Lung (tissue), 12 donors: ENCODE data around the gene TENM4. TPM values are rescaled to one million over a fixed set of nuclear protein-coding genes. Genes with fewer than 3 reads are reported as not detected.

Source experiments
- ATAC-seq: fragments of 200-7000 bp; cut with Tn5 transposase; one replicate; pipeline ENCODE4 v1.9.1; 2020; ENCODE audit warnings: moderate number of reproducible peaks; ENCODE audit not compliant: insufficient read depth, low FRiP score
- DNase-seq, 3 donors: peaks; one replicate each; pipeline ENCODE4 v3.0.0-alpha.2; 2013 to 2017
- H3K27ac ChIP-seq, 2 donors: one replicate each; pipeline ENCODE4 v1.5.1; 2013; ENCODE audit warnings: mild to moderate bottlenecking in 2 of 2, moderate library complexity in 2 of 2, control low read depth in 1 of 2, inconsistent platforms in 1 of 2, low read depth in 1 of 2, low read length in 1 of 2
- H3K27me3 ChIP-seq, 3 donors: one replicate each; pipeline ENCODE4 v1.5.1; 2013; ENCODE audit warnings: low read length in 2 of 3; ENCODE audit not compliant: control insufficient read depth in 3 of 3, insufficient read depth in 3 of 3
- H3K36me3 ChIP-seq, 4 donors: one replicate each; pipeline ENCODE4 v1.5.1; 2013; ENCODE audit warnings: low read length in 4 of 4, mild to moderate bottlenecking in 1 of 4, moderate library complexity in 1 of 4; ENCODE audit not compliant: control insufficient read depth in 4 of 4, insufficient read depth in 4 of 4
- H3K4me1 ChIP-seq, 5 donors: one replicate each; pipeline ENCODE4 v1.5.1; 2013; ENCODE audit warnings: low read length in 5 of 5, mild to moderate bottlenecking in 2 of 5, moderate library complexity in 1 of 5; ENCODE audit not compliant: control insufficient read depth in 5 of 5, insufficient read depth in 5 of 5
- H3K4me3 ChIP-seq: one replicate; pipeline ENCODE4 v1.5.1; 2013; ENCODE audit warnings: mild to moderate bottlenecking, control low read depth, moderate library complexity
- H3K9ac ChIP-seq, 2 donors: one replicate each; pipeline ENCODE4 v1.5.1; 2013; ENCODE audit warnings: low read length in 2 of 2, control low read depth in 1 of 2; ENCODE audit not compliant: insufficient read depth in 1 of 2
- H3K9me3 ChIP-seq, 4 donors: one replicate each; pipeline ENCODE4 v1.5.1; 2013; ENCODE audit warnings: low read length in 3 of 4, mild to moderate bottlenecking in 1 of 4, moderate library complexity in 1 of 4; ENCODE audit not compliant: control insufficient read depth in 4 of 4, insufficient read depth in 3 of 4
- WGBS, 2 donors: extraction: QIAGEN DNeasy Blood & Tissue Kit; methylation state at CpG; one replicate each; pipeline ENCODE4 v1.1.7; 2013; 5-methylcytosine and 5-hydroxymethylcytosine counted together
- polyA plus RNA-seq, 2 donors: library from polyadenylated mRNA; stranded (reverse); fragments of 200-250 nt; gene quantifications; one replicate each; pipeline ENCODE4 v1.2.1, GENCODE V29; 2013
- total RNA-seq, 2 donors: library from RNA; depleted of rRNA in 1 of 2; stranded (reverse); fragments of >200 nt in 1 of 2; gene quantifications; one replicate each; pipeline ENCODE4 v1.2.1, GENCODE V29; 2014 to 2021
- TF ChIP-seq, protein P1 (sequence below): IDR thresholded peaks from 2 replicates; pipeline ENCODE4 v1.5.1; 2012; ENCODE audit warnings: mild to moderate bottlenecking; ENCODE audit errors: control extremely low read depth, extremely low read depth
- donor health status: control.
- donor health status: control.
- donor health status: Bipolar disorder and iron deficiency.
- donor health status: healthy.
- donor health status: DM: yes; HTN: yes; CAD: no.

TENM4 gene
- total and polyA plus RNA-seq, 4 donors, result 0.28 to 16.4 (median 3.2) TPM

DNA sequence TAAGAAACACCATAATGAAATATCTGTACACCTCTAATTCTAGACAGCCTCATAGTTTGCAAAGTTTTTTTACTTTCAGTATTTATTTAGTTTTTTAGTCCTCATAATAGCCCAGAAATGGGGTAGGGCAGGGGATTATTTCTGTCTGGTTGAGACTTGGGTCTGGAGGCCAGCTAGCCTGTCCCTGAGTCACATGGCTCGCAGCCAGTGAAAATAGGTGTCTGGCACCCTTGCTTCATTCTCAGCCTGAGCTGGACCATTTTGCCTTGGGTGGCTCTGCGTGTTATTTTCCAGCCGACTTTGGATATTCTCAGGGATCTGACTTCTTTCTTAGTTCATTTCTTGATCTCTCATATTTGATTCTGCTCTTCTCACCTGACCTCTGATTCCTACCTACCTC lies 742.2 kb downstream of the TENM4 start:
- no peaks in the 10 kb centered on the region for H3K27me3 ChIP-seq
- no peak for ATAC-seq
- TF ChIP-seq, protein P1, sequence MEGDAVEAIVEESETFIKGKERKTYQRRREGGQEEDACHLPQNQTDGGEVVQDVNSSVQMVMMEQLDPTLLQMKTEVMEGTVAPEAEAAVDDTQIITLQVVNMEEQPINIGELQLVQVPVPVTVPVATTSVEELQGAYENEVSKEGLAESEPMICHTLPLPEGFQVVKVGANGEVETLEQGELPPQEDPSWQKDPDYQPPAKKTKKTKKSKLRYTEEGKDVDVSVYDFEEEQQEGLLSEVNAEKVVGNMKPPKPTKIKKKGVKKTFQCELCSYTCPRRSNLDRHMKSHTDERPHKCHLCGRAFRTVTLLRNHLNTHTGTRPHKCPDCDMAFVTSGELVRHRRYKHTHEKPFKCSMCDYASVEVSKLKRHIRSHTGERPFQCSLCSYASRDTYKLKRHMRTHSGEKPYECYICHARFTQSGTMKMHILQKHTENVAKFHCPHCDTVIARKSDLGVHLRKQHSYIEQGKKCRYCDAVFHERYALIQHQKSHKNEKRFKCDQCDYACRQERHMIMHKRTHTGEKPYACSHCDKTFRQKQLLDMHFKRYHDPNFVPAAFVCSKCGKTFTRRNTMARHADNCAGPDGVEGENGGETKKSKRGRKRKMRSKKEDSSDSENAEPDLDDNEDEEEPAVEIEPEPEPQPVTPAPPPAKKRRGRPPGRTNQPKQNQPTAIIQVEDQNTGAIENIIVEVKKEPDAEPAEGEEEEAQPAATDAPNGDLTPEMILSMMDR, result no peak
- 89 to 91% methylated on average over 3 of the region's 3 CpGs for WGBS, 2 donors
- H3K9ac ChIP-seq, result no peak overlapping the region
- H3K4me3 ChIP-seq, result no peak overlapping the region
- no peak overlapping the region for H3K27ac ChIP-seq
- no peak for DNase-seq
- no peaks in the 10 kb centered on the region for H3K4me1 ChIP-seq
- peaks cover 0 to 3% (median 0%) of the 10 kb centered on the region in 4 donors for H3K9me3 ChIP-seq
- H3K36me3 ChIP-seq, result peaks cover 0 to 6% (median 0%) of the 10 kb centered on the region in 4 donors

DNA sequence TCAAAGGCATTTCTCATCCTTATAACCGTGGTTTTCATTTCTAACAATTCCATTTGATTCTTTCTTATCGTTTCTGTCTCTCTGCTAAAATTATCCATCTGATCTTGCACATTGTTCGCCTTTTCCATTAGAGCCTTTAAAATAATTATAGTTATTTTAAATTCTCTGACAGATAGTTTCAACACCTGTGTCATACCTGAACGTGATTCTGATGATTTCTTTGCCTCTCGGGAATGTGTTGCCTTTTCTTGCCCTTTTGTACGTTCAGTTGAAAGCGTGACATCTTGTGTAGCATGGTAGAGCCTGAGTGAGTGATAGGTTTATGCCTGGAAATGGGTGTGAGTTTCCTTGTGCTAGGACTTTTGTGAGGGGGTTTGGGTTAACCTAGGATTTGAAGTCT lies 744.7 kb downstream of the TENM4 start:
- ATAC-seq (no peak), DNase-seq (no peak)
- Histone ChIP-seq H3K4me1 (no peaks in the 10 kb centered on the region), H3K4me3 (no peak overlapping the region), H3K9ac (no peak overlapping the region), H3K36me3 (no peaks in the 10 kb centered on the region), H3K27me3 (no peaks in the 10 kb centered on the region), H3K27ac (no peak overlapping the region), H3K9me3 (no peaks in the 10 kb centered on the region)
- 85% methylated on average over 7 of the region's 7 CpGs for WGBS, 2 donors
- TF ChIP-seq, protein P1, result no peak

DNA sequence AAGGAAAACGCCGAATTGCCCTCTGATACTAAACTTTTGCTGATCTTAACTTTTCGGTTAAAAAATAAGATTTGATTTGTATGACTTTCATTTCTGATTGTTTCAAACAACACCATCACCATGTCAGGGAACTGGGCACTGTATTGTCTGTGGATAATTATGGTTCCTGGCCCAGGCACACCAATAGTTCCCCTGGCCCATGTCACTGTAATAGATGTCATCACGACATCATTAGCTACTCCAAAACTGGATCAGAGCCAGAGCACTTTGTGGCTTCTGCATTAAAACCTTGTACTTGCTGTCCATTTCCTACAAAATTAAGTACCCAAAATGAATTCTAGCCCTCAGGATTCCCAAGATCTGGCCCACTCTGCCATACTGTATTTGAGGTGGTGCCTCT lies 746.7 kb downstream of the TENM4 start:
- Histone ChIP-seq H3K9me3 (peaks cover 0 to 3% (median 0%) of the 10 kb centered on the region in 4 donors), H3K4me3 (no peak overlapping the region)
- TF ChIP-seq, protein P1, result no peak

DNA sequence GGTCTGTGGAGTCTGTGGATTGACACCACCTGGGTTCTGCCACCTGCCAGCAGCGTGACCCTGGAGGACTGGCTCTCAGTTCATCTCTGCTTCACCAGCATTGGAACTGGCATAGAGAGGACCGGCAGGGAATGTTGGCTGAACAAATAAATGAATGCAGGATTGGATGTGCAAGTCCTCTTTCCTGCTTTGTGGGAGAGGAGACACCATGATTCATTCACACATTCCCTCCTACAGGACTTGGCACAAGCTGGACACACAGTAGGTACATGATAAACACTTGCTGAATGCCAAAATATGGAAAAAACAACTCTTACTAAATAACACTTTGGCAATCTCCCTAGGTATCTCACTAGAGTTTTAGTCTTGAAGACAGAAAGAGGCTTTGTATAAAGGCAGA lies 749.6 kb downstream of the TENM4 start:
- H3K27ac ChIP-seq, result no peak overlapping the region
- ATAC-seq, result no peak
- H3K4me3 ChIP-seq, result no peak overlapping the region
- no peaks in the 10 kb centered on the region for H3K27me3 ChIP-seq
- 81 to 86% methylated on average over 2 of the region's 2 CpGs for WGBS, 2 donors
- TF ChIP-seq, protein P1, result no peak
- no peaks in the 10 kb centered on the region for H3K36me3 ChIP-seq
- no peak for DNase-seq
- no peaks in the 10 kb centered on the region for H3K4me1 ChIP-seq
- peaks cover 0 to 3% (median 0%) of the 10 kb centered on the region in 4 donors for H3K9me3 ChIP-seq
- H3K9ac ChIP-seq, result no peak overlapping the region

More for the DNA sequence above, 746.7 kb downstream of the TENM4 start:
- Histone ChIP-seq H3K27me3 (no peaks in the 10 kb centered on the region), H3K4me1 (no peaks in the 10 kb centered on the region), H3K27ac (no peak overlapping the region), H3K36me3 (no peaks in the 10 kb centered on the region), H3K9ac (no peak overlapping the region)
- ATAC-seq (no peak), DNase-seq (peak in 2 of 3 donors; percentile 14 to 36)
- WGBS, 2 donors, result 78 to 86% methylated on average over 4 of the region's 4 CpGs
